Gastroesophageal sphincter (tissue), 3 donors: ENCODE measurements around the gene SNAP29.

Experiments used
- POLR2A ChIP-seq, 2 donors: fragments of 450-650 bp; IDR thresholded peaks; one replicate each; pipeline ENCODE4 v1.6.1; 2017; ENCODE audit warnings: antibody characterized with exemption in 2 of 2, mild to moderate bottlenecking in 2 of 2, moderate library complexity in 1 of 2
- TF ChIP-seq, protein P1 (sequence below), 4 experiments: fragments of 200-600 bp in 2 of 4; fragments of 450-650 bp in 2 of 4; sonication (generic) in 1 of 4; IDR thresholded peaks; one replicate each; pipeline ENCODE4 v1.5.1; 2017 to 2019; ENCODE audit warnings: antibody characterized with exemption in 4 of 4, mild to moderate bottlenecking in 2 of 4, moderate library complexity in 2 of 4

DNA sequence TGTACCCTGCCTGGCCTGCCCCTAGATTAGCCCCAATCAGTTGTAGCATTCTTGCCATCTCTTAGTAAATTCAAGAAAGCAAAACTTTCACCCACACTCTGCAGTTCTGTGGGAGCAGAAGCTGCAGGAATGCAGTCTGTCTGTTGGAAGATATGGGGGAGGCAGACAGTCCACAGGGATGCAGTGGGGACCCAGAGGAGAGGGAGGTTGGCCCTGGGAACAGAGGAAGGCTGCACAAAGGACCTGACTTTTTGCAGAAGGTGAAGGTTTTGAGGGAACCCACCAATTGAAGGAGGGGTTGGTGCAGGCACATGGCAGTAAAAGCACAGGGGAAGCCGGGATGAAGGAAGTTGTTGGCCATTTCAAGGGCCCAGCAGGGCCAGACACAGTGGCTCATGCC lies 16.5 kb downstream of the SNAP29 start:
- TF ChIP-seq, protein P1, sequence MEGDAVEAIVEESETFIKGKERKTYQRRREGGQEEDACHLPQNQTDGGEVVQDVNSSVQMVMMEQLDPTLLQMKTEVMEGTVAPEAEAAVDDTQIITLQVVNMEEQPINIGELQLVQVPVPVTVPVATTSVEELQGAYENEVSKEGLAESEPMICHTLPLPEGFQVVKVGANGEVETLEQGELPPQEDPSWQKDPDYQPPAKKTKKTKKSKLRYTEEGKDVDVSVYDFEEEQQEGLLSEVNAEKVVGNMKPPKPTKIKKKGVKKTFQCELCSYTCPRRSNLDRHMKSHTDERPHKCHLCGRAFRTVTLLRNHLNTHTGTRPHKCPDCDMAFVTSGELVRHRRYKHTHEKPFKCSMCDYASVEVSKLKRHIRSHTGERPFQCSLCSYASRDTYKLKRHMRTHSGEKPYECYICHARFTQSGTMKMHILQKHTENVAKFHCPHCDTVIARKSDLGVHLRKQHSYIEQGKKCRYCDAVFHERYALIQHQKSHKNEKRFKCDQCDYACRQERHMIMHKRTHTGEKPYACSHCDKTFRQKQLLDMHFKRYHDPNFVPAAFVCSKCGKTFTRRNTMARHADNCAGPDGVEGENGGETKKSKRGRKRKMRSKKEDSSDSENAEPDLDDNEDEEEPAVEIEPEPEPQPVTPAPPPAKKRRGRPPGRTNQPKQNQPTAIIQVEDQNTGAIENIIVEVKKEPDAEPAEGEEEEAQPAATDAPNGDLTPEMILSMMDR (IDR thresholded peaks at IDR 0.05), result no peak
- TF ChIP-seq POLR2A (IDR thresholded peaks at IDR 0.05), result no peak
